Kasumi-1 (cell line): ENCODE results near the gene CSGALNACT2.

Experiments
- DNase-seq, 2 experiments: peaks; one replicate each; lab custom pipeline; 2025; lab: John Stamatoyannopoulos, UW

The CSGALNACT2 gene

DNA sequence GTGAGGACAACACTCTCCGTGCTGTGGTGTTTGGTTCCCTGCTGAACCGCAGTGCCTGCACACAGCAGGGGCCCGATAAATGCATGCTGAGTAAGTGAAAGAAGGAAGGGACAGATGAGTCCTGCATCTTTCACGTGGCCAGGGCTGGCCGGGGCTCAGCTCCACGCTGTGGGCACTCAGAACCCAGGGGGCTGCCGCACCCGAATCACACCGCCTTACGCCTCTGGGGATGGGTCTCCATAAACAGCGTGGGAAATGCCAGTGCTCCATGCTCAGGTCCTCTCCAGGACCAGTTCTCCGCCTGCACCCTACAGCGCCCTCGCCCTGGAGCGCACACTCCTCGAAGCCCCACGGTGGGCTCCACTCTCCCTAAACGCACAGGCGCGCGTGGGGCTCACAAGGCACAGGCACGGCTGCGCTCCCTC, 90.5 kb downstream of the CSGALNACT2 start:
- DNase-seq, result no peak

DNA sequence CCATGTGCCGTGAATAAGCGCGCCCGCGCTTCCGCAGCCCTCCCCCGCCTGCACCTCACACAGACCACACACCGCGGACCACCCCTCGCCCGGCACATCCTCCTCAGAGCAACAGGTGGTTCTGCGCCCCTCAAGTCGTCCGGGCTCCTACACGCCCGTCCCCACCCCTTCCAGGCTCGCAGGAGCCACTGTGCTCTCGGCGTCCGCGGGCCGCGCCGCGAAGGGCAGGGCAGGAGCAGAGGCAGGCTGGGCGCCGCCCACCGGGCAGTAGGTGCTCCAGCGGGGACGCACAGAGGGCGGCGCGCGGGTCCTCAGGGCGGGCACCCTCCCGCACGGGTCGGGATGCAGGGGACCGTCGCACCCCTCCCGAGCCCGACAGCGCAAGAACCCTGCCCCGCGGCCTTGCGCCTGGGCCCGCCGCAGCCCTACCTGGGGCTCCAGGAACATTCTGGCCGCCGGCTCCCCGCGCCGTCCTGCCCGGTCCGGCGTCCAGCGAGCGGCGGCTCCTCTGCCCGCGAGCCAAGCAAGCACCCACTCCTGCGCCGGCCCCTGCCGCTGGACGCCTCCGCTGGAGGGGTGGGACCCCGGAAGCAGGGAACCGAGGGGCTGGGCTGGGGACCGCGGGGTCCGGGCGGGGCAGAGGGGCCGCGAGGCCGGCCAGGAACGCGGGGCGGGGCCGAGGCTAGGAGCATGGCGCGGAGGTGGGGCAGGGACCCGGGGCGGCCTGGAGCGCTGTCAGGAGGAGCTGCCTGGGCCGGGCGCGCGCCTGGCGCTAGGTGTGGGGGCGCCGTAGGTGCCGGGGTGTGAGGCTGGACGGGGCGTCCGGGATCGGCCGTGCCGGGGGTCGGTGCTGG, 91.2 kb downstream of the CSGALNACT2 start:
- DNase-seq, result no peak

DNA sequence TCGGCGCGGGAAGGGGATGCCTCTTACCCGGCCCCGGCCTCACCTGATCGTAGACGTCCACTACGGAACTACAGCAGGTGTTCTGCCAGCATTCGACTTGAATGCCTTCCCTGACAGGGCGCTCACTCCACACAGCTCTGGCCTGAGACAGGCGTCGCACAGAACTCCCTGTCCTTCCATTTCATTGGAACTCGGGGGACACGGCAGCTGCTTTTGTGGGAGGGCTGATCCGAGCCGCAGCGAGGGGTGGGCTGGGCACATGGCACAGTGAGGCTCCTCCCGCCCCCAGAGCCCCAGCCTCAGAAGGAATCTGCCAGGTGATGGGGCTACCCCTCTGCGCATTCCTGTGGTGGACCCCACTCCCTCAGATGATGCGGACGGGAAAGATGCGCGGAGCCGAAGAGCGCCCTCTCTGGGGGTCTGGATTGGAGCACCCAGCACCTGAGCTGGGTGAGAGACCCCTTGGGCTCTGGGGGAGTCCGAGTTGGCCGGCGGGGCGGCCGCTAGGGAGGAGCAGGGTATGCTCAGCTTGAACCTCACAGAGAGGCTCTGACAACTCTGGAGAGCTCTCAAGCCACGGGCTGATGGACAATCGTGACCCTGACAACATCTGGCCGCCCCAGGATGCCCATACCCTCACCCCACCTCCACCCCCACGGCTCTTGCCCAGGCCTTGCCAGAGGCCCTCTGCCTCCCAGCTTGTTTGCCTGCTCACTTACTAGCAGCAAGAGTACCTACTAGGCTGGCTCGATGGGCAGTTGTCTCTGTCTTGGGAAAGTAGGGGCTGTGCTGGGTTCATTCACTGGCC, 92.1 kb downstream of the CSGALNACT2 start:
- no peak for DNase-seq

DNA sequence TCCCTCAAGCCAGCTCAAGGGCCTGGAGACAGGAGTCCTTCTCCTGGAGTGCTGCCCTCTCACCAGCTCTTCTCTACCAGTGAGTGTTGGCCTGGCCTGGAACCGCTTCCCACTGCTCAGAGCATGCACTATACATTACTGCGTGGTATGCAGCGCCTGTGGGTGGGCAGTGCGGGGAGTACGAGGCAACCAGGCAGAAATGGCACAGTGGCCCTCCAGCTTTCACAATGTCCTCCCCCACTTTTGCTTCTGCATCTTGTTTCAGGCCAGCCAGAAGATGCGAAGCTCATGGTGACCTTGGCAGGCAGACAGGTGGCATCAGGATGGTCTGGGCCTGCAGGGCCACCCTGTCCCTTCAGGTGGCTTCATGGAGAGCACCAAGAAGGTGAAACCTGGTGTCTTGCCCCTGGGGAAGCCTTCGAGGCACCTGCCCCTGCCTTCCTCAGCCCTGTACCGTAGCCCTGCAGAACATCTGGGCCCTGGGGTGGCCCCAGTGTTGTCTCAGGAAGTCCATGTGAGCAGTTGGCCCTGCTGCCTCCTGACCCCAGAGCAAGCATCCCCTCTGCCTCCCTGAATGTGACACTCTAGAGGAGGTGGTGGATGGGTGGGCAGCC, 92.8 kb downstream of the CSGALNACT2 start:
- no peak for DNase-seq

- peak; percentile 70 to 86 for DNase-seq
Measured at GRCh38 chr10:43231523-43232078, 93.4 kb downstream of the CSGALNACT2 start.

DNA sequence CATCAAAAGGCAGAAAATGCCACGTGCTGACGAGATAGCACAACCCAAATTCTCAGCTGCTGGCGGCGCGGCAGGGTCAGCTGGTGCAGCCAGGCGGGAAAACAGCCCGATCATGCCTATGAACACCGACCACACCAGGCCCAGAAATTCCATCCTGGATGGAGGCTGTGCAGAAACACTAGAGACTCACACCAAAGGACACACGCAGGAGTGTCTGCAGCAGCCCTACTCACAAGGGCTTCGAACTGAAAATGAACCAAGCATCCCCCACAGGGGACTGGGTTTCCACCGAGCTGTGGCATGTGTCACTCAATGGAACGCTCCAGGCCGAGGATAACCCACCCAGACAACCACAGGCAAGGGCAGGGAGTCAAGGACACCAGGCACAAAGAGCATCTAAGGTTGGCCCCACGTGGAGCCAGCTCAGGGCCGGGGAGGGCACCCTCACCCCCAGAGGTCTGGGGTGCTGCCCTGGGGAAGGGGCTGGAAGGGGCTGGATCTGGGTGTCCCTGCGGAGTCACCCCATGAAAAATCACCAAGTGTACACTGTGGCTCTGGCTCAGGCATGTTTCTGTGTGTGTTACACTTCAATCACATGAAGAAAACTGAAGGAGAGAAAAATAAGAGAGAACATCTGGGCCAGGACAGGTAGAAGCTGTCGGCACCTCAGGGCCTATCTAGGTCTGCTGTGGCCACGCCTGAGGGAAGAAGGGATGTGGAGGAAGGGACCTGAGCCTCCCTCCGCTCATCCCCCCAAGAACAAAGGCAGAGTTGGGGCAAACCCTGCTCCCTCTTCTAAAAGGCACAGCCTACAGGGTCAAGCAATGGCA, 95.6 kb downstream of the CSGALNACT2 start:
- DNase-seq, result no peak

GRCh38 chr10:43234471-43235041, 96.3 kb downstream of the CSGALNACT2 start:
- no peak for DNase-seq
